ENCODE measurements around the gene GSG1. TPM values are rescaled to one million over a fixed set of nuclear protein-coding genes. Genes with fewer than 3 reads are reported as not detected.
"Not testable (repeated sequence)": the region's sequence is repeated elsewhere in the genome, so short reads cannot be mapped to it uniquely, and the experiment has no call there.

Gene GSG1
- total and polyA plus RNA-seq, 2 experiments from 2014 or later: 0.86 to 2.0 TPM

- Histone ChIP-seq H3K4me3 (no peak overlapping the region), H3K9ac (no peak overlapping the region), H3K27me3 (replicated peaks; ENCODE audit: insufficient read depth) (no peaks in the 10 kb centered on the region), H3K4me1 (ENCODE audit: insufficient read depth) (no peaks in the 10 kb centered on the region), H2AFZ (no peak overlapping the region), H3K79me2 (ENCODE audit: insufficient read depth) (no peaks in the 10 kb centered on the region), H4K20me1 (ENCODE audit: insufficient read depth) (no peaks in the 10 kb centered on the region), H3K9me2 (ENCODE audit: insufficient read depth) (no peaks in the 10 kb centered on the region), H3K27ac (no peak overlapping the region), H3F3A (ENCODE audit: insufficient read depth) (no peaks in the 10 kb centered on the region), H3K4me2 (ENCODE audit: unreplicated experiment) (no peak overlapping the region), H3K36me3 (ENCODE audit: low read depth) (peaks cover 8% of the 10 kb centered on the region; the same call in 1 of the 2 replicates), H3K9me3 (ENCODE audit: low read depth) (no peaks in the 10 kb centered on the region)
- DNase-seq: peak; percentile 44
- WGBS, 2 experiments (ENCODE audit: low coverage in 1 of 2, low lambda C conversion rate in 2 of 2, missing lambda C conversion rate in 2 of 2): 68 to 77% methylated on average over 7 of the region's 7 CpGs
- TF ChIP-seq EZH2phosphoT487 (IDR thresholded peaks at IDR 0.05; ENCODE audit: insufficient read depth, low read depth): no peak
- no peak for TF ChIP-seq EZH2 (IDR thresholded peaks at IDR 0.05; ENCODE audit: insufficient read depth, poor library complexity, severe bottlenecking)
- in situ Hi-C loops (cut with MboI): no loop called here
Measured at GRCh38 chr12:13085968-13086686, 17.3 kb downstream of the GSG1 start.

DNA sequence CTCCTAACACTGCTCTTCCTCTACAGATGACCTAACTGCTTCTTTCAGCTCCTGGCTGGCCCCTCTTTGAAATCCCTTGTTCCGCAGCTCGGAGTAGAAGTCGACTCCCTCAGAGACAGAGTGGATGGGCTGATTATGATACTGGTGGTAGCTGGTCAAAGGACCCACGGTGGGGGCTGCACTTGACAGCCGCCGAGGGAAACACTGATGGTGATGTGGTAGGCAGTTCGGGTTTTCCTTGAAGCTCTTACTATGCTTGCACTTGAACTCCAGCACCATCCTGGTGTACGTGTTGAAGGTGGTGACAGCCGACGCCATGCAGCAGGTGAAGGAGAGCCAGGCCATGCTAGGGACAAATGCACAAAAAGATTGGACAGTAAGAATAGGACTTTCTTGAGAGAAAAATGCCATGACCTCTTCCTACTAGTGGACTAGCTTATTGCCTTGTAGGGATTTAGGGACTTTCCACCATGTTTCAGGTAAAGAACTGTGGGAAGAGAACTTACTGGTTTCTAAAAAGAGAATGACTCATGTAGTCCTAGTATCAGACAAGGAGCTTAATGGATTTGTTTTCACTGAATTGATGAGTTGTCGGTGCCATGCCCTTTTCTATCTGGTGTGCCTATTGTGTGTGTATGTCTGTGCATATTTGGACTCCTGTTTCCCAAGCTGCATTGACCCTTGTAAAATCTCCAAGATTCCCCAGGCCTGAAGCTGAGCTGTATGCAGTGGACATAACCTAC is 18.4 kb downstream of the GSG1 start:
- no peaks in the 10 kb centered on the region for H3K4me1 ChIP-seq (ENCODE audit: insufficient read depth)
- H3K9me2 ChIP-seq (ENCODE audit: insufficient read depth): no peaks in the 10 kb centered on the region
- H3K36me3 ChIP-seq (ENCODE audit: low read depth): peaks cover 16% of the 10 kb centered on the region; the same call in 1 of the 2 replicates
- TF ChIP-seq EZH2 (IDR thresholded peaks at IDR 0.05; ENCODE audit: insufficient read depth, poor library complexity, severe bottlenecking): no peak
- no peak overlapping the region for H3K27ac ChIP-seq
- no peak overlapping the region for H2AFZ ChIP-seq
- in situ Hi-C loops (cut with MboI): no loop called here
- H4K20me1 ChIP-seq (ENCODE audit: insufficient read depth): no peaks in the 10 kb centered on the region
- no peaks in the 10 kb centered on the region for H3F3A ChIP-seq (ENCODE audit: insufficient read depth)
- H3K4me2 ChIP-seq (ENCODE audit: unreplicated experiment): no peak overlapping the region
- H3K4me3 ChIP-seq: no peak overlapping the region
- no peak overlapping the region for H3K9ac ChIP-seq
- no peaks in the 10 kb centered on the region for H3K79me2 ChIP-seq (ENCODE audit: insufficient read depth)
- WGBS, 2 experiments (ENCODE audit: low coverage in 1 of 2, low lambda C conversion rate in 2 of 2, missing lambda C conversion rate in 2 of 2): 94 to 96% methylated on average over 11 of the region's 11 CpGs
- DNase-seq: no peak
- no peaks in the 10 kb centered on the region for H3K27me3 ChIP-seq (replicated peaks; ENCODE audit: insufficient read depth)
- H3K9me3 ChIP-seq (ENCODE audit: low read depth): no peaks in the 10 kb centered on the region

DNA sequence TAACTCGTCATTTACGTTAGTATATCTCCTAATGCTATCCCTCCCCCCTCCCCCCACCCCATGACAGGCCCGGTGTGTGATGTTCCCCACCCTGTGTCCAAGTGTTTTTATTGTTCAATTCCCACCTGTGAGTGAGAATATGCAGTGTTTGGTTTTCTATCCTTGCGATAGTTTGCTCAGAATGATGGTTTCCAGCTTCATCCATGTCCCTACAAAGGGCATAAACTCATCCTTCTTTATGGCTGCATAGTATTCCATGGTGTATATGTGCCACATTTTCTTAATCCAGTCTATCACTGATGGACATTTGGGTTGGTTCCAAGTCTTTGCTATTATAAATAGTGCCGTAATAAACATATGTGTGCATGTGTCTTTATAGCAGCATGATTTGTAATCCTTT is 19.8 kb downstream of the GSG1 start:
- H2AFZ ChIP-seq; H4K20me1 ChIP-seq (ENCODE audit: insufficient read depth); H3K4me1 ChIP-seq (ENCODE audit: insufficient read depth); in situ Hi-C loops (cut with MboI); H3K27ac ChIP-seq; H3K9me3 ChIP-seq (ENCODE audit: low read depth); H3K27me3 ChIP-seq (replicated peaks; ENCODE audit: insufficient read depth); DNase-seq; H3K79me2 ChIP-seq (ENCODE audit: insufficient read depth); H3K4me2 ChIP-seq (ENCODE audit: unreplicated experiment); H3K9ac ChIP-seq; H3K4me3 ChIP-seq; H3K9me2 ChIP-seq (ENCODE audit: insufficient read depth); H3F3A ChIP-seq (ENCODE audit: insufficient read depth): not testable (repeated sequence)
- H3K36me3 ChIP-seq (ENCODE audit: low read depth): peaks cover 16% of the 10 kb centered on the region; the same call in 1 of the 2 replicates
- 89 to 97% methylated on average over 3 to 5 of the region's 5 CpGs for WGBS, 2 experiments (ENCODE audit: low coverage in 1 of 2, low lambda C conversion rate in 2 of 2, missing lambda C conversion rate in 2 of 2)

GRCh38 chr12:13082861-13083260 is 20.6 kb downstream of the GSG1 start:
- Histone ChIP-seq H3K4me1 (ENCODE audit: insufficient read depth) (no peaks in the 10 kb centered on the region), H3K9me2 (ENCODE audit: insufficient read depth) (no peaks in the 10 kb centered on the region)

More at GRCh38 chr12:13082861-13083260, 20.6 kb downstream of the GSG1 start:
- H3K27me3 ChIP-seq (replicated peaks; ENCODE audit: insufficient read depth): no peaks in the 10 kb centered on the region
- DNase-seq: no peak
- no peak overlapping the region for H2AFZ ChIP-seq
- H3K4me3 ChIP-seq: no peak overlapping the region
- in situ Hi-C loops (cut with MboI): no loop called here
- H3K27ac ChIP-seq: no peak overlapping the region
- no peak overlapping the region for H3K4me2 ChIP-seq (ENCODE audit: unreplicated experiment)
- H3K9ac ChIP-seq: no peak overlapping the region
- H3F3A ChIP-seq (ENCODE audit: insufficient read depth): no peaks in the 10 kb centered on the region
- no peak for TF ChIP-seq EZH2 (IDR thresholded peaks at IDR 0.05; ENCODE audit: insufficient read depth, poor library complexity, severe bottlenecking)
- TF ChIP-seq EZH2phosphoT487 (IDR thresholded peaks at IDR 0.05; ENCODE audit: insufficient read depth, low read depth): no peak
- 95% methylated on average over 2 of the region's 2 CpGs for WGBS, 2 experiments (ENCODE audit: low coverage in 1 of 2, low lambda C conversion rate in 2 of 2, missing lambda C conversion rate in 2 of 2)
- peaks cover 16% of the 10 kb centered on the region; the same call in 1 of the 2 replicates for H3K36me3 ChIP-seq (ENCODE audit: low read depth)
- H4K20me1 ChIP-seq (ENCODE audit: insufficient read depth): no peaks in the 10 kb centered on the region
- no peaks in the 10 kb centered on the region for H3K9me3 ChIP-seq (ENCODE audit: low read depth)
- H3K79me2 ChIP-seq (ENCODE audit: insufficient read depth): no peaks in the 10 kb centered on the region

Data from GM23248 (cell line).